ENCODE data around the gene MYL3.

The MYL3 gene

GRCh38 chr3:46870651-46871050 lies 7.4 kb upstream of the MYL3 start:
- no peaks in the 10 kb centered on the region for H4K20me1 ChIP-seq (ENCODE audit: insufficient read depth, low read length)
- no peak overlapping the region for H3K4me3 ChIP-seq (ENCODE audit: low read length)
- TF ChIP-seq EZH2 (optimal IDR thresholded peaks at IDR 0.05; ENCODE audit: low read depth, low read length), result no peak
- no peak for TF ChIP-seq EZH2phosphoT487 (IDR thresholded peaks at IDR 0.05; ENCODE audit: low read length)
- no peak for TF ChIP-seq CTCF (IDR thresholded peaks at IDR 0.05; ENCODE audit: low read length)
- DNase-seq, result no peak
- H3K4me1 ChIP-seq (ENCODE audit: low read length), result no peaks in the 10 kb centered on the region
- no peak overlapping the region for H3K27ac ChIP-seq (ENCODE audit: low read length)
- no peak overlapping the region for H2AFZ ChIP-seq (ENCODE audit: low read length)
- H3K79me2 ChIP-seq (ENCODE audit: low read length), result no peaks in the 10 kb centered on the region
- no peak overlapping the region for H3K4me2 ChIP-seq (ENCODE audit: low read depth, low read length)
- no peaks in the 10 kb centered on the region for H3K9me3 ChIP-seq (replicated peaks; ENCODE audit: insufficient read depth, low read length)
- H3K9ac ChIP-seq (ENCODE audit: low read length), result no peak overlapping the region
- no peaks in the 10 kb centered on the region for H3K9me2 ChIP-seq (replicated peaks; ENCODE audit: insufficient read depth, low read length)
- H3K36me3 ChIP-seq (replicated peaks; ENCODE audit: insufficient read depth, low read length), result no peaks in the 10 kb centered on the region
- no peaks in the 10 kb centered on the region for H3F3A ChIP-seq (ENCODE audit: insufficient read depth, low read length)
- 0 out of 2 replicates have a peak, but pooled peaks cover 4% of the 10 kb centered on the region for H3K27me3 ChIP-seq (replicated peaks; ENCODE audit: insufficient read depth, low read length)

GRCh38 chr3:46869440-46869839 lies 6.2 kb upstream of the MYL3 start:
- no peaks in the 10 kb centered on the region for H3K4me1 ChIP-seq (ENCODE audit: low read length)
- no peaks in the 10 kb centered on the region for H3K79me2 ChIP-seq (ENCODE audit: low read length)
- no peak overlapping the region for H2AFZ ChIP-seq (ENCODE audit: low read length)
- H3F3A ChIP-seq (ENCODE audit: insufficient read depth, low read length), result no peaks in the 10 kb centered on the region
- H3K27ac ChIP-seq (ENCODE audit: low read length), result no peak overlapping the region
- H3K9me3 ChIP-seq (replicated peaks; ENCODE audit: insufficient read depth, low read length), result no peaks in the 10 kb centered on the region
- TF ChIP-seq EZH2phosphoT487 (IDR thresholded peaks at IDR 0.05; ENCODE audit: low read length) (no peak), EZH2 (optimal IDR thresholded peaks at IDR 0.05; ENCODE audit: low read depth, low read length) (no peak), CTCF (IDR thresholded peaks at IDR 0.05; ENCODE audit: low read length) (no peak)
- H3K27me3 ChIP-seq (replicated peaks; ENCODE audit: insufficient read depth, low read length), result 0 out of 2 replicates have a peak, but pooled peaks cover 4% of the 10 kb centered on the region
- H3K4me3 ChIP-seq (ENCODE audit: low read length), result no peak overlapping the region
- H3K9me2 ChIP-seq (replicated peaks; ENCODE audit: insufficient read depth, low read length), result no peaks in the 10 kb centered on the region
- H3K9ac ChIP-seq (ENCODE audit: low read length), result no peak overlapping the region
- H3K36me3 ChIP-seq (replicated peaks; ENCODE audit: insufficient read depth, low read length), result no peaks in the 10 kb centered on the region
- H3K4me2 ChIP-seq (ENCODE audit: low read depth, low read length), result no peak overlapping the region
- DNase-seq, result no peak
- H4K20me1 ChIP-seq (ENCODE audit: insufficient read depth, low read length), result no peaks in the 10 kb centered on the region

GRCh38 chr3:46868948-46869347 lies 5.7 kb upstream of the MYL3 start:
- no peaks in the 10 kb centered on the region for H3K79me2 ChIP-seq (ENCODE audit: low read length)
- no peak overlapping the region for H2AFZ ChIP-seq (ENCODE audit: low read length)
- no peaks in the 10 kb centered on the region for H3F3A ChIP-seq (ENCODE audit: insufficient read depth, low read length)
- no peak overlapping the region for H3K9ac ChIP-seq (ENCODE audit: low read length)
- 0 out of 2 replicates have a peak, but pooled peaks cover 4% of the 10 kb centered on the region for H3K27me3 ChIP-seq (replicated peaks; ENCODE audit: insufficient read depth, low read length)
- H3K9me2 ChIP-seq (replicated peaks; ENCODE audit: insufficient read depth, low read length), result no peaks in the 10 kb centered on the region
- TF ChIP-seq CTCF (IDR thresholded peaks at IDR 0.05; ENCODE audit: low read length), result no peak
- H3K4me3 ChIP-seq (ENCODE audit: low read length), result no peak overlapping the region
- H3K4me1 ChIP-seq (ENCODE audit: low read length), result no peaks in the 10 kb centered on the region
- no peaks in the 10 kb centered on the region for H4K20me1 ChIP-seq (ENCODE audit: insufficient read depth, low read length)
- H3K4me2 ChIP-seq (ENCODE audit: low read depth, low read length), result no peak overlapping the region
- H3K9me3 ChIP-seq (replicated peaks; ENCODE audit: insufficient read depth, low read length), result no peaks in the 10 kb centered on the region
- no peak overlapping the region for H3K27ac ChIP-seq (ENCODE audit: low read length)
- DNase-seq, result no peak
- H3K36me3 ChIP-seq (replicated peaks; ENCODE audit: insufficient read depth, low read length), result no peaks in the 10 kb centered on the region
